Adipose tissue (tissue), 3 donors: ENCODE data around the gene CACFD1. TPM values are rescaled to one million over a fixed set of nuclear protein-coding genes. Genes with fewer than 3 reads are reported as not detected.

Source experiments
- H3K27ac ChIP-seq: one replicate; pipeline ENCODE4 v1.5.1; 2013; ENCODE audit warnings: low read depth, low read length
- WGBS, 3 donors: extraction: QIAGEN DNeasy Blood & Tissue Kit; methylation state at CpG; one replicate each; pipeline ENCODE4 v1.1.7; 2013; 5-methylcytosine and 5-hydroxymethylcytosine counted together
- polyA plus RNA-seq, 3 donors: library from polyadenylated mRNA; stranded (reverse); fragments of 200-250 nt; gene quantifications; one replicate each; pipeline ENCODE4 v1.2.3, GENCODE V29; 2013
- donor health status: healthy with polysubstance abuse.
- donor health status: Bipolar disorder and iron deficiency.
- donor health status: healthy.

Gene CACFD1
- polyA plus RNA-seq, 3 donors: 4.0 to 17.3 (median 8.5) TPM

DNA sequence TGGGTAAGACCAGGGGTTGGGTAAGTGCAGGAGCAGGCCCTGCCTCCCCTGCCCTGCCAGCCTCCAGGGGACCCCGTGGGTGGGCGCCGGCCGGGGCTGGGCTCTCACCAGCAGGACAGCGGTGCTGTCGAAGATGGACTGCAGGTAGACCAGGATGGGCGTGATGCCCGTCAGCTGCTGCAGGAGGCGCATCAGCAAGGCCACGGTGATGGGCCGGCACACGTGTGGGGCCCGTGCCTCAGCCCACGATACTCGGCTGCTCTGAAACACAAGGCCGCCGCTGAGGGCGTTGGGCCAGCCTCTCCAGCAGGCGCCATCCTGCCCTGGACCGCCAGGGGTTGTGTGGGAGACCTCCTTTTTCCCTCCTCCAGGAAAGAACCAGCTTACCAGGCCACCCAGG lies 15.1 kb downstream of the CACFD1 start:
- WGBS, 3 donors: 70 to 82% (median 75%) methylated on average over 20 of the region's 20 CpGs
- H3K27ac ChIP-seq: no peak overlapping the region

DNA sequence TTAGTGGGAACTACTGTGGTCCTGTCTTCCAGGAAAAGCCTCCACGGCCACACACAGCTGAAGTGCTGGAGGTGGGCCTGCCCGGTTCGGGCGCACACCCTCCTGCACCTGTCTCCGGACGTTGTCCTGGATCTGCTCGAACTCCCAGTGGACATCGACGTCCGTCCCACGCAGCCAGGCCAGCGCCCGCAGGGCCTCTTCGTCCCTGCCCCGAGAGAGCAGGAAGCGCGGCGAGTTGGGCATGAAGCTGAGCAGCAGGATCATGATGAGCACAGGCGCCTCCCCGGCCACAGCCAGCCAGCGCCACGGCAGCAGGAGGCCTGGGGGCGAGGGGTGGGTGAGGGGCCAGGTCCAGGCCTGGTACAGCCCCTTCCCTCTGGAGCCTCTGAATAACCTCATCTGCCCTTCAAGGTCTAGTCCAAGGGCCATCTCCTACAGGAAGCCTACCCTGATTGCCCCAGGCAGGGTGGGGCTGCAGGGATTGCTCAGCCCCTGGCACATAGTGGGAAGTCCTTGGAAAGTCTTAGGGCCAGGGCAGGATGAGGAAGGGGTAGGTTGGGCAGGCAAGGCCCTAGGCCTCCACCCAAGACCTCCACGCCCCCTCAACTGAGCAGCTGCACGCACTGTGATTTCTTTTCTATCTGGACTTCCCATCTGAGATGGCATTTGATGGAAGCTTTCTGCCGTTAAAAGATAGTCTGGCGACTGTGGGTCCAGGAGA lies 15.7 kb downstream of the CACFD1 start:
- H3K27ac ChIP-seq: no peak overlapping the region
- 86 to 89% (median 88%) methylated on average over 27 of the region's 27 CpGs for WGBS, 3 donors

DNA sequence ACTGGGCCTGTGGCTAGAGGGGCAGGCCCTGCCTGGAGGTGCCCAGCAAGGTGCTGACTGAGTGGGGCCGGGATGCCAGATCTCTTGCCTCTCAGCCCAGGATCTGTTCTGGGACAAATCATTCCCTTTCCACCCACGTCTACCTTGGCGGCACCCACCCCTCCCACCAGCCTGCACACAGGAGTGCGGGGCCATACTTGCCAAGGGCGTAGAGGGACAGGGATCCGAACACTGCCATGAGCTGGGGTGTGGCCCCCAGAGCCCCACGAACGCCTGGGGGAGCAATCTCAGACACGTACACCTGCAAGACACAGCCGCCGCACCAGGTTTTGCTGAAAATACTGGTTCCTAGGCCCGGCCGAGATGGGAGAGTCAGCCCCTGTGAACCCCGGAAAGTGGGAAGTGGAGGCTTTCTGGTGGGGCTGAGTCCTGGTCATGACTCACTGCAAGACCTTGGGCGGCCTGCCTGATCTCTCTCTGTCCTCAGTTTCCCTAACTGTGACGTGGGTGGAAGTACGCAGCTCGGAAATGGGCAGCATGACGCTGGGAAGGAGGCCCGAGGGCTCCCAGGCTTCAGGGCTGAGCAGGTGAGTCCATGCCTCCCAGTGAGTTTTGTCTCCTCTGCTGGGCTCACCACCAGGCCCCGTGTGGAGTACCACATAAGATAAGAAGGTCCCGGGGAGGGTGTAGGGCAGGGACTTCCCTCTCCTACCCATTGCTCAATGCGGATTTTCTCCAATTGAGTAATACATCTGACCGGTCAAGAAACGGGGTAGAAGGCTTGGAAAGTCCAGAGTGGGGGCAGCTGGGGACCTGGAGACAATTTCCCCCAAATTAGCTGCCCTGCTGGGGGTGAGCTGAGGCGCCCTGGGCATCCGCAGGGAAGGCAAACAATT lies 16.5 kb downstream of the CACFD1 start:
- WGBS, 3 donors: 78 to 89% (median 83%) methylated on average over 27 of the region's 27 CpGs
- no peak overlapping the region for H3K27ac ChIP-seq

DNA sequence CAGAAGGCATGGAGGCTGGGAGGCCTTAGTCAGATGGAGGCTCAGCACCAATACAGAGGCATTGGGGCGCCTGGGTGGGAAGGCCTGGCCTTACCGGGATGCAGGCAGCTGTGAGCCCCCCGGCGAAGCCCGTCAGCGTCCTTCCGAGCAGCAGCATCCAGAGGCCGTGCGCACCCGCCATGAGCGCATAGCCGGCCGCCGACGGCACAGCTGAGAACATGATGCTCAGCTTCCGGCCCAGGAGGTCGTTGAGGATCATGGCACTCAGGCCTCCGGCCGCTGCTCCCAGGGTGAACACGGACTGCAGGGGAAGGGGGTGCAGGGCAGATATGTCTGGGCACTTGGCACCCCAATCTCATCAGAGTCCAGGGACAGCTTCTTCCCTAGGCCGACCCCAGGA lies 17.2 kb downstream of the CACFD1 start:
- WGBS, 3 donors: 91 to 96% (median 92%) methylated on average over 20 to 21 of the region's 21 CpGs
- H3K27ac ChIP-seq: no peak overlapping the region

DNA sequence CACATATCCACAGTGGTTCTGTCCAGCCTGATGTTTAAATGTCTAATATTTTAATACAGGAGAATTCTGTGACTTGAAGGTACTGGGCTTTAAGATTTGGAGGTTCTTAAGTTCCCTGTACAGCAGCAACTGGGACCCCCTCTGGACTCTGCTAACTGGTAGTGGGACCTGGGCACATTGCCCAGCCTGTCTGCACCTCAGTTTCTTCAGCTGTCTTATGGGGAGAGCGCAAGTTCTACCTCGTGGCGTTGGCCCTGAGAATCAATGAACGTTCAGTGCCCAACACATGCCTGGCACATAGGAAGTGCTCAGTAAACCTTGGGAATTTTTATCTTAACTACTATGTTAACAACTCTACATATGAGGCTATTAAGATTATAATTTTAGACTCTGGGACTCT lies 17.7 kb downstream of the CACFD1 start:
- 92 to 93% (median 93%) methylated on average over 4 of the region's 4 CpGs for WGBS, 3 donors
- no peak overlapping the region for H3K27ac ChIP-seq

DNA sequence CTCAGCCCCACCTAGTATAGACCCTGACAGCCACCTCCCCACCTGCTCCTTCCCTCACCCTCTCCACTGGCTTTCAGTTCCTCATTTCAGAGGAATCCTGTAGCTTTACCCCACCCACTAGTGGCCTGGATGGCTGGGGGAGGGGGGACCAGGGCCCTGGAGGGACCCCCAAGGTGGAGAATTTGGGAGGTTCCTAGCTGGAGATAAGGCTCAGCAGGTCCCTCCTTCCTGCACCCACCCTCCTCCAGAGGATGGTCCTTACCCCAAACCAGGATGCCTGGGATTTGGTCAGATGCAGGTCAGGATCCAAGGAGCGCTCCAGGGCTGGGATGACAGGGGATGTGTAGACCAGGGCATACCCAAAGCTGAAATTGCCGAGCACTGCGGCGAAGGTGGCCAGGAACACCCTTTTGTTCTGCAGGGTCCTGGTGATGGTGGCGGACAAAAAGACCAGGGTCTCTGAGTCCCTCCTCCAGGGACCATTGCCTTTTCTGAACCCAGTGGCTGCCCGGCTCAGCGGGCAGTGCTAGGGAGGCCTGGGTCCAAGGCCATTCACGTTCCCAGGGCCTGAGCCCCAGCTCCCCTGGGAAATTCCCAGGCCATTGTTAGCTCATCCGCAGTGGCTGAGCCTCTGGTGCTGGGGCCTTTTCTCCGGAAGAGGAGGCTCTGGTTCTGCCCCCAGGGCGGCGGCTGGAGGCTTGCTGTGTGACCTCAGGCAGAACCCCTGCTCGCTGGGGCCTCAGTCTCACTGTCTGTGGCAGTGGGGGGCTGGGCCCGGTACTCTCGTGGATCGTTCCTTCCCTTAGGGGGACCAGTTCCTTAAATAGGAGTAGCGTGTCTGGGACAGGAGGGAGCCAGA lies 18.4 kb downstream of the CACFD1 start:
- WGBS, 3 donors: 34 to 40% (median 34%) methylated on average over 17 of the region's 17 CpGs
- no peak overlapping the region for H3K27ac ChIP-seq

DNA sequence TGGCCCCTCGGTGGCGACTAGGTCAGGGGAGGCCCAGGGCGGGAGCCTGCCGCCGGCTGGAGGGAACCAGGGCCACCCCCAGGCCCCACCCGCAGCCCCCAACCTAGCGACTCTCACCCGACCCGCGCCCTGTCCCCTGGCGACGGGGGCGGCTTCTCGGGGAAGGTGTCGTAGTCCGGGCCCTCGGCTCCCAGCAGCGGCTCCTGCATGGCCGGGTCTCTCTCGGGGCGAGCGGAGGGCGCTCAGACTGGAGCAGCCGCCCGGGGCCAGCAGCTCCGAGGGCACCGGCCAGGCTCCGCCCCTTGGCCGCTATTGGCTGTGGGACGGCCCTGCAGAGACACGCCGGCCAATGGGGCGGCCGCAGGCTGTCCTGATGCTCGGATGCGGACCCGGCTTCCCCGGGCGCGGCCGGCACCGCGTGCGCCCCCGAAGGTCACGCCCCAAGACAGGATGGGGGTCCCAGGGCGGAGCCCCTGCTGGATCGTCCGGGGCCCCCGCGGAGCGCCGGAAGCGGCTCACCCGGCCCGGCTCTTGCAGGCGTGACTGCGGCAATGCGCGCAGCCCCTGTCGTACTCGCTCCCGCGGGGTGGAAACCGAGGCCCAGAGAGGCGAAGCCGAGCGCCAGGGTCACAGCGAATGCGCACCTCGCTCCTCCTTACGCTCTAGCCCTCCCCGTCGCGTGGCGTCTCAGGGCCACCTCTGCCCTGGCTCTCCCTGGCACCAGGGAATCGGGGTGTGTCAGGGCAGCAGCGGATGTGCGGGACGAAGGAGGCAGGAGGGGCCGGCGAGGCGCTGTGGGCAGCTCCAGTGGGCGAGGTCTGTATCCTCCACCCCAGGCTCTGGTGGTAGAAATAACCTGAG lies 19.3 kb downstream of the CACFD1 start, which contains the start of gene SLC2A6:
TSS of gene SLC2A6 (minus strand) at position 249 of the 861 bp plus-strand sequence. CDS start at position 209, 40 bp downstream.
- H3K27ac ChIP-seq: no peak within 1 kb of the TSS

DNA sequence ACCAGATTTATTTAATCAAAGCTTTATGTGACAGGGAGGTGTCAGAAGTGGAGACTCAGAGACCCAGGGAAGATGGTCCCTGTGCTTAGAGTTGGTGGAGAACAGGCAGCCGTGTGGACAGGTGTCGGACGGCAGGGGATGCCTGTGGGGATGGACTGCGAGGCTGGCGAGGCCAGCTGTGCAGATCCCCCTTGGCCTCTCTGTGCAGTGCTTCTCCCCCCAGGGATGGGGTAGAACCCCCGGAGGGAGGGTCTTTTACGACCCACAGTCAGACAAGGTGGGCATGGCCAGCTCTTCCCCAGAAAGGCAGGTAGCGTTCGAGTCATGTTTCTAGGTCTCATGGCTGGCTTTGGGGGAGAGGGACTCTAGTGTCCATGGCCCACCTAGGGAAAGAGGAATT lies 23.8 kb downstream of the CACFD1 start:
- H3K27ac ChIP-seq: no peak overlapping the region
- WGBS, 3 donors: 80 to 84% (median 84%) methylated on average over 9 of the region's 9 CpGs

More for the DNA sequence above, 19.3 kb downstream of the CACFD1 start, which contains the start of gene SLC2A6:
- 0 to 1% (median 1%) methylated on average over 70 to 84 of the region's 84 CpGs for WGBS, 3 donors

DNA sequence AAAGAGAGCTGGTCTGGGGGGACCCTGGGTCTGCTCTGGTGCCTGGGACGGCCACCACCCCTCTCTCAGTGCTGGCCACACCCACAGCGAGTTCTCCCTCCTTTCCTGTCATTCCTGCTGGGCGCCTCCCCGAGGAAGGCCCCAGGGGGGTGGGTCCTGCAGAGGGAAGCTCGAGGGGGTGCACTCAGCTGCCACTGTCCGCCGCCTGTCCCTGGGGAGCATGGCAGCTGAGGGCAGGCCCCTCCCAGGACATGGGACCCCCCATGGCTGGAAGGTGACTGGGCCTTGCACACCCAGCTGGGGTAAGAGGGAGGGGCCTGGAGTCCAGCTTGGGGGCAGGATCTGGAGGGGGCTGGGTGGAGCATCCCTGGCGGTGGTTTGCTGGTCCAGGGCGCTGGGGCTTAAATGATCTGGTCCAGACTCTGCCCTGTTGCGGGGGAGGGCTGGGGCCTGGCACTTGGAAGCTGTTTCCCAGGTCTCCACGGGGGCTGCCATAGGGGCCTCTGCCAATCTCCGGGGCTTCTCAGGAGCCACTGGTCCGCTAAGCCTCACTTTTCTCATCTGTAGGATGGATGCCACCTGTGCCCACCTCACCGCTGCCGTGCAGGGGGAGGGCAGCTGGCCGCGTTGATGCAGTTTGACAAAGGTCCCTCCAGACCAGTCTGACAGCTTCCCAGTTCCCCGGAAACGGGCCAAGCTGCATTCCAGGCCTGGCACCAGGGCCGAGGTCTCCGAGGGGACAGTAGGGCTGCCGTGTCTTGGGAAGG lies 25.1 kb downstream of the CACFD1 start:
- WGBS, 3 donors: 49 to 70% (median 58%) methylated on average over 21 to 22 of the region's 22 CpGs
- H3K27ac ChIP-seq: no peak overlapping the region

DNA sequence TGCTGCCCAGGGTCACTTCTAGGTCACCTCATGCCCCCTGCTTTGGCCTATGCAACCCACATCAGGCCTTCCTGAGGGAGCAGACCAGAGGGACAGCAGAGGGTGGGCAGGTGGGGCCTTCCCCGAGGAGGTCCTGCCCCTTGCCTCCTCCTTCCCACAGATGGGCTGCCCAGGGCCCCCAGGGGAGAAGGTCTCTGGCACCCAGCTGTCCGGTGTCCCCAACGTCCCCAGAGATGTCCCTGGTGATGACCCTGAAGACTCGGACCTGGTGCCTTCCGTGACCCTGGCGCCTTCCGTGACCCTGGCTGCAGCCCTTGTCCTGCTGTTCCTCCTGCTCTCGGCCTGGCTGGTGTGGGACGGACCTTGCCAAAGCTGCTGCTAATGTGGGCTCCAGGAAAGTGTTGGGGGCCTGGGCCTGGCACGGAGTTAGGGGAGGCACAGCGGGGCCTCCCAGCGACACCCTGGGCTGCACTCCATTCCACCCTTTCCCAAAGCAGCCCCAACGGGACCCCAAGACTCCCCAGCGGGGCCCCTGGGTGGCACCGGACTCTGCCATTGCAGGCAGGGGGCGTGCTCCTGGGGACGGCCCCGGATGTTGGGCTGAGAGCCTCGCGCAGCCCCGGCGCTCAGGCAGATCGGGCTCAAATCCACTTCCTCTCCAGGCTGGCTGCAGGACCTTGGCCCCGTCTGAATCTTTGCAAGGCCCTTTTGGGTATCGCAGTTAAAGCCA lies 25.9 kb downstream of the CACFD1 start:
- H3K27ac ChIP-seq: no peak overlapping the region
- 52 to 58% (median 55%) methylated on average over 25 of the region's 25 CpGs for WGBS, 3 donors

DNA sequence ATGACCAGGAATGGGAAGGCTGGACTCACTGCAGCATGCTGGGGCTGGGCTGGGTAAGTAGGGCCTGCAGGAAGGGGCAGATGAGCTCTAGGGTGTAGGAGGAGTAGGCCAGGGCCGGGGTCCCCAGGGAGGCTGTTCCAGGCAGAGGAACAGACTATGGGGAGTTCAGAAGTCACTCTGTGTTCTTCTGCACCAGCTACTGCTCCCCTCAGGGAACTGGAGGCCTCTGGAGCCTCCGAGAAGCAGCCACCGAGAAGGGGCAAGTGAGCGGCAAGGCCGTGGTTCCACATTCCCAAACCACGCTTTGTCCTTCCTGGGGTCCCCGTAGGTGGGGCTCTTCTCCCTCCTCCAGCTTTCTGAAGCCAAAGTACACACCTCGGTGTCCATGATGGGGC lies 27.6 kb downstream of the CACFD1 start:
- WGBS, 3 donors: 88 to 89% (median 88%) methylated on average over 8 of the region's 8 CpGs
- no peak overlapping the region for H3K27ac ChIP-seq

DNA sequence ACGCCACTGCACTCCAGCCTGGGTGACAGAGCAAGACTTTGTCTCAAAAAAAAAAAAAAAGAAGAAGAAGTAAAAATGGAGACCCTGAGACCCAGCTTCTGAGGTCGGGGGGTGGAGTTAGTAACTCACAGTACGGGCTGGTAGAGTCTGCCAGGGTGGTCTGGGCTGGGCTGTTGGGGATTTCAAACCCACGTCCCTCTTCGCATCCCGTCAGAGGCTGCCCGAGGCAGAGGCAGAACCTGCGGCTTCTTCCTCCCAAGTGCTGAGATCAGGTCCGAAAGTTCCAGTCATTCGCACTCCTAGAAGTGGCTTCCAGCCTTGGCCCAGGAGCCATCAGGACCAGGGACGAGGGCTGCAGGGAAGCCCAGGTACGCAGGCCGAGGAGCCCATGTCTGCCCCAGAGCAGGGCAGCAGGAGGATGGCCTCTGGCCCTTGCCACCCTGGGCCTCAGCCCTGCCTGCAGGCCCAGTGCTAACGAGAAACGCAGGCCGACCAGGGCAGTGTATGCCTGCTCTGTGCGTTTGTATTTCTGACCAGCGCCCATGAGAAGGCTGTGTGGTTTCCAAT lies 29.0 kb downstream of the CACFD1 start:
- WGBS, 3 donors: 88 to 91% (median 91%) methylated on average over 18 of the region's 18 CpGs
- H3K27ac ChIP-seq: no peak overlapping the region

DNA sequence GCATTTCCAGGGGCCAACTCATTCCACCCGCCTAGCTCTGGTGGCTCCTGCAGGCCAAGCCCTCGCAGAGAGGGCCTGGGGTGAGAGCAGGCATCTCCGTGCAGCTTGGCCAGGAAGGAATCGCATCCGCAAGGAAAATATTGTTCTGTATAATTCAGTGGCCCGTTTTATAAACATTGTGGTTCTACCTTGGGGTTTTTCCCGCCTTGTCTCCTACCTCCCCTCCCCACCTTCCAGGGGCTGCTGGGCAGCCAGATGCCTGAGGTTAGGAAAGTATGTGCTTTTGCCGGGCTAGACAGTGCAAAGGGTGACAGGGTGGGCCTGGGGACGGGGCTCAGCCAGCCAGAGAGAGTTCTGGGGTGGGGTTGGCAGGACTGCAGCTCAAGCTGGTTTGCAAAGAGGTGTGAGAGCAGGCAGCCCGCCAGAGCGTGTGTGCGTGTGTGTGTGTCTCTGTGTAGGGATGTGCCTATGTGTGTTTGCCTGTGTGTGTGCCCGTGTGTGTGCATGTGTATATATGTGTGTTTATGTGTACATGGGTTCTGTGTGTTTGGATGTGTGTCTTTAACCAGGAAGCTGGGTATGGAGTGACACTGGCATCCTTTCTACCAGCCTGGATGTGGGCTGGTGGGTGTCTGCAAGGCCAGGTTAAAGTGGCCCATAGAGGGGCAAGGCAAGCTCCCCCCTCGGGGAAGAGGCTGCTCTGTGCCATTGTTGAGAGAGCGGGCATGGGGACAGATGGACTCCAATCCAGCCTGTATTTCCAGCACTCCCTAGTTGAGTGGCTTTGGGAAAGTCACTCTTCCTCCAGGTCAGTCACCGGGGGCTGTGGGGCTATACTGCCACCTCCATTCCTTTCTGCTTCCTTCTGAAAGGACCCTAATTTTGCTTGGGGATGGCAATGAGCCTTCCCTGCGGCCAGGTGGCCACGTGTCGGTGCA lies 29.7 kb downstream of the CACFD1 start:
- 77 to 90% (median 89%) methylated on average over 19 of the region's 19 CpGs for WGBS, 3 donors
- no peak overlapping the region for H3K27ac ChIP-seq

DNA sequence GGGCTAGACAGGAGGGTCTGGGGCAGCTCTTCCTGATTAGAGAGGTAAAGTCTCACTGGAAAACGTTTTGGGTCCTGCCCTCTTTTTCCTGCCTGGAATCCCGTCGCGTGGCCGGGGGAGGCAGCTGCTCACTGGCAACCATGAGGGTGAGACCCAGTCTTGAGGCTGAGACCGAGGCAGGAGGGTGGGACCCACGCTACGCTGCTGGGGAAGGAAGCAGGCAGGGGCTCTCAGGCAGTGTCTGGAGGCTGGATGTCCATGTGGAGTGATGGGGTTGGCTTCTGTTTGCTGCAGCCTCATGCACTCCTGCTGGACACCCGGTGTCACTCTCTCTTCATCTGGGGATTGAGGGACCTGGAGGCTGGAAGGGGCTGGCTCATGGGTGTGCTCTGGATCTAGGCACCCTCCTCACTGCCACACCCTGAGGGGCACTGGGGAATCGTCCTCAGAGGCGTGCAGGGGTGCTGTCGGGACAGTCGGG lies 30.5 kb downstream of the CACFD1 start:
- 60 to 69% (median 68%) methylated on average over 13 of the region's 13 CpGs for WGBS, 3 donors
- no peak overlapping the region for H3K27ac ChIP-seq
